ENCODE data around the gene TXNL1.

DNA sequence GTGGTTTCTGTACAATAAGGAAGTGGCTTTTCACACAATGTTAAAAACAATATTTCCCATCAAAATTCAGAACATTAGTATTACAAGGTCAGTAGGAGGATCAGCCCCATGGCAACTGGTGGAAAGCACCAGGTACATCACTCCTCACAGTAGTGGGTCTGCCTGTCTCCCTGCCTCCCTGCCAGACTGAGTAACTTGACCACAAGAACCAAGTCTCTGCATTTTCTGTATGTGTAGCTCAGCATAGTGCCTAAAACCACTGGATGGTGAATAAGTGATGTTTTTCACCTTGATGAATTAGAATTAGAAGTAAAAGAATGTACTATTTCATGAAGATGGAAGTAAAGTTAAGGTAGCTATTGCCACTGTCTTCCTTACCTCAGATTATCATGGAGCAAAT, 8.7 kb upstream of the TXNL1 start:
- TF ChIP-seq POLR2A (IDR thresholded peaks at IDR 0.05; ENCODE audit: control extremely low read depth in 1 of 2, low read depth in 2 of 2, low read length in 2 of 2), result no peak
- no peak for TF ChIP-seq SIX5 (IDR thresholded peaks at IDR 0.05; ENCODE audit: low read depth, low read length)
- TF ChIP-seq, protein P1, sequence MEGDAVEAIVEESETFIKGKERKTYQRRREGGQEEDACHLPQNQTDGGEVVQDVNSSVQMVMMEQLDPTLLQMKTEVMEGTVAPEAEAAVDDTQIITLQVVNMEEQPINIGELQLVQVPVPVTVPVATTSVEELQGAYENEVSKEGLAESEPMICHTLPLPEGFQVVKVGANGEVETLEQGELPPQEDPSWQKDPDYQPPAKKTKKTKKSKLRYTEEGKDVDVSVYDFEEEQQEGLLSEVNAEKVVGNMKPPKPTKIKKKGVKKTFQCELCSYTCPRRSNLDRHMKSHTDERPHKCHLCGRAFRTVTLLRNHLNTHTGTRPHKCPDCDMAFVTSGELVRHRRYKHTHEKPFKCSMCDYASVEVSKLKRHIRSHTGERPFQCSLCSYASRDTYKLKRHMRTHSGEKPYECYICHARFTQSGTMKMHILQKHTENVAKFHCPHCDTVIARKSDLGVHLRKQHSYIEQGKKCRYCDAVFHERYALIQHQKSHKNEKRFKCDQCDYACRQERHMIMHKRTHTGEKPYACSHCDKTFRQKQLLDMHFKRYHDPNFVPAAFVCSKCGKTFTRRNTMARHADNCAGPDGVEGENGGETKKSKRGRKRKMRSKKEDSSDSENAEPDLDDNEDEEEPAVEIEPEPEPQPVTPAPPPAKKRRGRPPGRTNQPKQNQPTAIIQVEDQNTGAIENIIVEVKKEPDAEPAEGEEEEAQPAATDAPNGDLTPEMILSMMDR (IDR thresholded peaks at IDR 0.05; ENCODE audit: control extremely low read depth in 1 of 3, insufficient read depth in 1 of 3, low read depth in 1 of 3, low read length in 3 of 3), result no peak

All from H1 (cell line).